HG03196 (cell line): ENCODE measurements around the gene DDX54.
"Not testable (repeated sequence)": the region's sequence is repeated elsewhere in the genome, so short reads cannot be mapped to it uniquely, and the experiment has no call there.

ENCODE experiments used
- ATAC-seq: cut with Tn5 transposase; IDR thresholded peaks from one replicate; pipeline ENCODE4 v1.9.1; 2021; ENCODE audit not compliant: unreplicated experiment

Gene DDX54

GRCh38 chr12:113145720-113146551 lies 39.3 kb downstream of the DDX54 start:
- no peak for ATAC-seq

GRCh38 chr12:113144806-113145205 lies 40.5 kb downstream of the DDX54 start:
- ATAC-seq, result no peak

- no peak for ATAC-seq
Measured at GRCh38 chr12:113143959-113144358, 41.3 kb downstream of the DDX54 start.

GRCh38 chr12:113142886-113143332 lies 42.4 kb downstream of the DDX54 start:
- ATAC-seq, result no peak

- no peak for ATAC-seq
Measured at GRCh38 chr12:113142173-113142885, 42.9 kb downstream of the DDX54 start.

GRCh38 chr12:113141716-113142115 lies 43.6 kb downstream of the DDX54 start:
- ATAC-seq, result not testable (repeated sequence)

GRCh38 chr12:113140706-113141105 lies 44.6 kb downstream of the DDX54 start:
- ATAC-seq, result no peak

- no peak for ATAC-seq
Measured at GRCh38 chr12:113138826-113139225, 46.5 kb downstream of the DDX54 start.

GRCh38 chr12:113137861-113138783 lies 47.2 kb downstream of the DDX54 start:
- ATAC-seq, result no peak

- ATAC-seq, result no peak
Measured at GRCh38 chr12:113136990-113137511, 48.2 kb downstream of the DDX54 start.

GRCh38 chr12:113136128-113136989 lies 48.9 kb downstream of the DDX54 start:
- no peak for ATAC-seq

- no peak for ATAC-seq
Measured at GRCh38 chr12:113135178-113136127, 49.8 kb downstream of the DDX54 start, which contains the start of gene RASAL1. Gene RASAL1, minus strand, starts transcription at chr12:113135761. Its CDS starts 299 bp downstream, at chr12:113135462.

GRCh38 chr12:113134521-113134951 lies 50.7 kb downstream of the DDX54 start:
- no peak for ATAC-seq

GRCh38 chr12:113134071-113134470 lies 51.2 kb downstream of the DDX54 start:
- ATAC-seq, result no peak

GRCh38 chr12:113133666-113134065 lies 51.6 kb downstream of the DDX54 start:
- ATAC-seq, result no peak

GRCh38 chr12:113133036-113133435 lies 52.2 kb downstream of the DDX54 start:
- ATAC-seq, result no peak

- no peak for ATAC-seq
Measured at GRCh38 chr12:113131556-113131955, 53.7 kb downstream of the DDX54 start.

GRCh38 chr12:113130457-113131135 lies 54.7 kb downstream of the DDX54 start:
- no peak for ATAC-seq
